ENCODE measurements around the gene AOPEP. TPM values are rescaled to one million over a fixed set of nuclear protein-coding genes. Genes with fewer than 3 reads are reported as not detected.
A peak's percentile ranks its signal among the peaks of the same experiment; 100 is the strongest.

The AOPEP gene
- total and polyA plus RNA-seq, 2 of the 13 experiments (the other 11 are each of a cell fraction or from before 2014, with no cell fraction given) = 22.2 to 41.6 TPM

- TF ChIP-seq ZNF205 (CRISPR knock-in tag; IDR thresholded peaks at IDR 0.05) (peak; percentile 36; the same call in 1 of the 2 replicates), SSRP1 (CRISPR knock-in tag; IDR thresholded peaks at IDR 0.05) (no peak), DNMT3B (CRISPR knock-in tag; conservative IDR thresholded peaks at IDR 0.05) (peak; percentile 80; the same call in 1 of the 2 replicates), MLX (CRISPR knock-in tag; IDR thresholded peaks at IDR 0.05) (peak; percentile 60; the same call in 1 of the 2 replicates), ZNF503 (CRISPR knock-in tag; IDR thresholded peaks at IDR 0.05) (peak; percentile 81; the same call in 1 of the 2 replicates), MBD4 (IDR thresholded peaks at IDR 0.05; ENCODE audit: borderline replicate concordance, low read length) (peak; percentile 88; the same call in 1 of the 2 replicates), MIER3 (CRISPR knock-in tag; IDR thresholded peaks at IDR 0.05; ENCODE audit: borderline replicate concordance) (peak; percentile 64; the same call in 1 of the 2 replicates), FOXP4 (CRISPR knock-in tag; IDR thresholded peaks at IDR 0.05) (peak; percentile 57; the same call in 1 of the 2 replicates), POGZ (CRISPR knock-in tag; IDR thresholded peaks at IDR 0.05) (peak; percentile 61), THAP7 (CRISPR knock-in tag; IDR thresholded peaks at IDR 0.05) (0 out of 2 replicates have a peak, but pooled peaks have one; percentile 57), NR2F1 (CRISPR knock-in tag; IDR thresholded peaks at IDR 0.05) (peak; percentile 38 to 65; a peak in 3 of 4 replicates), HNF4G (IDR thresholded peaks at IDR 0.05; ENCODE audit: borderline replicate concordance, low read depth, low read length) (peak; percentile 77; the same call in 1 of the 2 replicates), HNF4G (CRISPR knock-in tag; IDR thresholded peaks at IDR 0.05; ENCODE audit: borderline replicate concordance, low read depth) (peak; percentile 59; the same call in 1 of the 2 replicates), MEIS1 (CRISPR knock-in tag; IDR thresholded peaks at IDR 0.05; ENCODE audit: borderline replicate concordance) (no peak), ZFYVE20 (CRISPR knock-in tag; IDR thresholded peaks at IDR 0.05; ENCODE audit: borderline replicate concordance, low read depth) (no peak), RCOR2 (CRISPR knock-in tag; IDR thresholded peaks at IDR 0.05) (peak; percentile 76; the same call in 1 of the 2 replicates), HMGA1 (CRISPR knock-in tag; conservative IDR thresholded peaks at IDR 0.05) (no peak), FOXA3 (CRISPR knock-in tag; IDR thresholded peaks at IDR 0.05) (peak; percentile 85), GLI4 (CRISPR knock-in tag; IDR thresholded peaks at IDR 0.05; ENCODE audit: borderline replicate concordance) (no peak), SMARCC2 (IDR thresholded peaks at IDR 0.05) (no peak), FOXK1 (CRISPR knock-in tag; IDR thresholded peaks at IDR 0.05; ENCODE audit: borderline replicate concordance, low read depth) (peak; percentile 77; the same call in 1 of the 2 replicates), ZNF792 (CRISPR knock-in tag; IDR thresholded peaks at IDR 0.05) (peak; percentile 69; the same call in 1 of the 2 replicates), MAF1 (CRISPR knock-in tag; IDR thresholded peaks at IDR 0.05; ENCODE audit: borderline replicate concordance) (no peak), U2AF1 (optimal IDR thresholded peaks at IDR 0.05; ENCODE audit: low read depth, low read length) (no peak), KLF6 (CRISPR knock-in tag; IDR thresholded peaks at IDR 0.05) (no peak), ZNF335 (CRISPR knock-in tag; IDR thresholded peaks at IDR 0.05) (0 out of 2 replicates have a peak, but pooled peaks have one; percentile 32), NCOA2 (CRISPR knock-in tag; IDR thresholded peaks at IDR 0.05) (peak; percentile 91)
Observed at GRCh38 chr9:94827584-94828304, 101.2 kb downstream of the AOPEP start (continued).
